SH-SY5Y (cell line): ENCODE measurements around the gene PRCP.

ENCODE experiments used
- GATA2 ChIP-seq: IDR thresholded peaks from 2 replicates; pipeline ENCODE4 v1.6.1; 2011; ENCODE audit warnings: mild to moderate bottlenecking, low read depth, low read length
- GATA3 ChIP-seq: IDR thresholded peaks from 2 replicates; pipeline ENCODE4 v1.6.1; 2011; ENCODE audit warnings: low read depth, mild to moderate bottlenecking, low read length, moderate library complexity

GRCh38 chr11:82828472-82828871 is 71.8 kb downstream of the PRCP start:
- TF ChIP-seq GATA3 (no peak), GATA2 (no peak)
